H9 (cell line): ENCODE data around the gene NEUROD4. TPM values are rescaled to one million over a fixed set of nuclear protein-coding genes. Genes with fewer than 3 reads are reported as not detected.

Experiments
- DNase-seq: peaks from one replicate; pipeline ENCODE4 v3.0.0-alpha.2; 2017
- H2AFZ ChIP-seq: one replicate; pipeline ENCODE4 v1.6.1; 2013; ENCODE audit warnings: mild to moderate bottlenecking, low read length, control low read depth, moderate library complexity
- H2AK5ac ChIP-seq: 2 replicates; pipeline ENCODE4 v1.6.1; 2013; ENCODE audit warnings: low read length, control low read depth, mixed read lengths; ENCODE audit not compliant: insufficient read length
- H2BK120ac ChIP-seq: one replicate; pipeline ENCODE4 v1.6.1; 2013; ENCODE audit warnings: low read depth, mild to moderate bottlenecking, low read length, control low read depth, inconsistent platforms; ENCODE audit not compliant: poor library complexity, severe bottlenecking
- H2BK12ac ChIP-seq: 2 replicates; pipeline ENCODE4 v1.6.1; 2013; ENCODE audit warnings: low read length, control low read depth, mixed read lengths, low read depth; ENCODE audit not compliant: insufficient read length
- H2BK15ac ChIP-seq: 2 replicates; pipeline ENCODE4 v1.6.1; 2013; ENCODE audit warnings: low read depth, low read length, control low read depth
- H2BK20ac ChIP-seq: one replicate; pipeline ENCODE4 v1.6.1; 2013; ENCODE audit warnings: low read depth, mild to moderate bottlenecking, low read length, control low read depth, inconsistent platforms; ENCODE audit not compliant: poor library complexity, severe bottlenecking
- H2BK5ac ChIP-seq: 2 replicates; pipeline ENCODE4 v1.6.1; 2013; ENCODE audit warnings: low read length, control low read depth, mixed read lengths; ENCODE audit not compliant: insufficient read length
- H3K14ac ChIP-seq: 2 replicates; pipeline ENCODE4 v1.6.1; 2013; ENCODE audit warnings: low read length, control low read depth; ENCODE audit not compliant: insufficient read depth
- H3K18ac ChIP-seq: 2 replicates; pipeline ENCODE4 v1.6.1; 2013; ENCODE audit warnings: low read depth, mild to moderate bottlenecking, mixed read lengths, low read length, control low read depth; ENCODE audit not compliant: insufficient read length
- H3K23ac ChIP-seq: 2 replicates; pipeline ENCODE4 v1.6.1; 2013; ENCODE audit warnings: low read length, control low read depth, mixed read lengths, low read depth; ENCODE audit not compliant: insufficient read length
- H3K23me2 ChIP-seq: 2 replicates; pipeline ENCODE4 v1.6.1; 2013; ENCODE audit warnings: low read depth, mild to moderate bottlenecking, mixed read lengths, low read length, control low read depth; ENCODE audit not compliant: insufficient read length, poor library complexity, severe bottlenecking
- H3K27ac ChIP-seq: 2 replicates; pipeline ENCODE4 v1.5.1; 2013; ENCODE audit warnings: low read length, control low read depth, mixed read lengths, low read depth; ENCODE audit not compliant: insufficient read length
- H3K27me3 ChIP-seq: 2 replicates; pipeline ENCODE4 v1.6.1; 2013; ENCODE audit warnings: low read length, control low read depth, inconsistent platforms; ENCODE audit not compliant: insufficient read depth
- H3K4ac ChIP-seq: 2 replicates; pipeline ENCODE4 v1.6.1; 2013; ENCODE audit warnings: low read depth, mild to moderate bottlenecking, control low read depth, inconsistent platforms, low read length, moderate library complexity
- H3K4me1 ChIP-seq: 2 replicates; pipeline ENCODE4 v1.6.1; 2013; ENCODE audit warnings: low read length, control low read depth, inconsistent platforms; ENCODE audit not compliant: insufficient read depth
- H3K4me2 ChIP-seq: 2 replicates; pipeline ENCODE4 v1.6.1; 2013; ENCODE audit warnings: low read length, control low read depth, mixed read lengths; ENCODE audit not compliant: insufficient read length, insufficient read depth
- H3K56ac ChIP-seq: 2 replicates; pipeline ENCODE4 v1.6.1; 2013; ENCODE audit warnings: low read depth, mild to moderate bottlenecking, mixed read lengths, low read length, control low read depth; ENCODE audit not compliant: insufficient read length
- H3K79me1 ChIP-seq: 2 replicates; pipeline ENCODE4 v1.6.1; 2013; ENCODE audit warnings: low read depth, mild to moderate bottlenecking, moderate library complexity, low read length, control low read depth, inconsistent platforms; ENCODE audit not compliant: insufficient read depth, poor library complexity, severe bottlenecking
- H3K79me2 ChIP-seq: 2 replicates; pipeline ENCODE4 v1.6.1; 2013; ENCODE audit warnings: low read length, control low read depth, inconsistent platforms; ENCODE audit not compliant: insufficient read depth
- H3K9ac ChIP-seq: 2 replicates; pipeline ENCODE4 v1.6.1; 2013; ENCODE audit warnings: low read length, control low read depth, mixed read lengths; ENCODE audit not compliant: insufficient read length; ENCODE audit errors: extremely low read depth
- H3K9me3 ChIP-seq: one replicate; pipeline ENCODE4 v1.6.1; 2013; ENCODE audit warnings: low read depth, low read length, inconsistent platforms; ENCODE audit not compliant: control insufficient read depth
- H3T11ph ChIP-seq: one replicate; pipeline ENCODE4 v1.6.1; 2013; ENCODE audit warnings: mild to moderate bottlenecking, low read length, control low read depth, inconsistent platforms
- H4K20me1 ChIP-seq: one replicate; pipeline ENCODE4 v1.6.1; 2013; ENCODE audit not compliant: control insufficient read depth, insufficient read length, insufficient read depth
- H4K5ac ChIP-seq: 2 replicates; pipeline ENCODE4 v1.6.1; 2013; ENCODE audit warnings: low read depth, mild to moderate bottlenecking, mixed read lengths, low read length, control low read depth; ENCODE audit not compliant: insufficient read length
- H4K8ac ChIP-seq: replicated peaks from 2 replicates; pipeline ENCODE4 v1.6.1; 2013; ENCODE audit warnings: low read length, control low read depth, mixed read lengths, low read depth; ENCODE audit not compliant: insufficient read length
- H4K91ac ChIP-seq: 2 replicates; pipeline ENCODE4 v1.6.1; 2013; ENCODE audit warnings: low read depth, mild to moderate bottlenecking, moderate library complexity, mixed read lengths, low read length, control low read depth; ENCODE audit not compliant: insufficient read length
- H3K27ac Mint-ChIP-seq, 3 experiments: 2 replicates in 2 of 3; 3 replicates in 1 of 3; pipeline ENCODE4 v1.8.0; 2020 to 2021; ENCODE audit warnings: mixed read lengths in 3 of 3, mild to moderate bottlenecking in 1 of 3, moderate library complexity in 1 of 3
- H3K27me3 Mint-ChIP-seq: 2 replicates; pipeline ENCODE4 v1.8.0; 2021; ENCODE audit warnings: low read depth, mild to moderate bottlenecking, moderate library complexity, mixed read lengths
- H3K36me3 Mint-ChIP-seq, 3 experiments: 2 replicates in 2 of 3; 3 replicates in 1 of 3; pipeline ENCODE4 v1.8.0; 2020 to 2021; ENCODE audit warnings: low read depth in 3 of 3, mixed read lengths in 3 of 3; ENCODE audit not compliant: insufficient read depth in 1 of 3
- H3K4me1 Mint-ChIP-seq, 2 experiments: 2 replicates each; pipeline ENCODE4 v1.8.0; 2020; ENCODE audit warnings: mixed read lengths in 2 of 2
- H3K4me3 Mint-ChIP-seq, 2 experiments: 2 replicates in 1 of 2; 3 replicates in 1 of 2; pipeline ENCODE4 v1.8.0; 2020 to 2021; ENCODE audit warnings: mild to moderate bottlenecking in 2 of 2, mixed read lengths in 2 of 2, moderate library complexity in 1 of 2
- H3K9me3 Mint-ChIP-seq, 2 experiments: 2 replicates in 1 of 2; 3 replicates in 1 of 2; pipeline ENCODE4 v1.8.0; 2020; ENCODE audit warnings: mild to moderate bottlenecking in 2 of 2, mixed read lengths in 2 of 2, moderate library complexity in 1 of 2
- WGBS: extraction: QIAGEN DNeasy Blood & Tissue Kit; methylation state at CpG from one replicate; pipeline ENCODE4 v1.1.7; 2013; ENCODE audit warnings: missing lambda C conversion rate, low lambda C conversion rate, mixed read lengths; ENCODE audit not compliant: insufficient read length; ENCODE audit errors: extremely low coverage; 5-methylcytosine and 5-hydroxymethylcytosine counted together
- total RNA-seq: library from RNA; stranded (reverse); gene quantifications from 2 replicates; pipeline ENCODE4 v1.2.1, GENCODE V29; 2021
- TF ChIP-seq, protein P1 (sequence below): fragments of 200-600 bp; sonication (generic); conservative IDR thresholded peaks from 3 replicates; pipeline ENCODE4 v1.8.0; 2021; ENCODE audit warnings: antibody characterized with exemption, mild to moderate bottlenecking

The NEUROD4 gene
- total RNA-seq, 1 experiment from 2014 or later, result not detected

DNA sequence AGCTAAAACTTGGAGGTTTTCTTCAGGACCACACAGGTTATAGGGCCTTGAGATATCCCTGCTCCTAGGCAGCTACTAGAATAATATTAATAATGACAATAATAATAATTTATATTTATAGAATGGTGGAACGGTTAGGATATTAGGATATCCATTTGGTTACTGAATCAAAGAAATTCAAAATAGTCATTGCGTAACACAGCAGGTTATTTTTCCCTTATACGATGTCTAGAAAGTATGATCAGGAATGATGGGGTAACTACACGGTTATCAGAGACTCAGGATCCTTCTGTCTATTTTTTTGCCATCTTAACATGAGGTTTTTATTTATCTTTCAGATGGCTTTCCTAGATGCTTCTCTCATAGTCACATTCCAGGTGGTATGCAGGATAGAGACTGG lies 39.0 kb downstream of the NEUROD4 start:
- H3K27ac ChIP-seq, result no peak overlapping the region
- H3K79me1 ChIP-seq, result no peaks in the 10 kb centered on the region
- no peaks in the 10 kb centered on the region for H3K27me3 ChIP-seq
- H2BK120ac ChIP-seq, result no peak overlapping the region
- no peaks in the 10 kb centered on the region for H3K9me3 Mint-ChIP-seq
- H3K4ac ChIP-seq, result no peak overlapping the region
- peaks cover 2% of the 10 kb centered on the region; the same call in 1 of the 2 replicates for H3K27me3 Mint-ChIP-seq
- TF ChIP-seq, protein P1, sequence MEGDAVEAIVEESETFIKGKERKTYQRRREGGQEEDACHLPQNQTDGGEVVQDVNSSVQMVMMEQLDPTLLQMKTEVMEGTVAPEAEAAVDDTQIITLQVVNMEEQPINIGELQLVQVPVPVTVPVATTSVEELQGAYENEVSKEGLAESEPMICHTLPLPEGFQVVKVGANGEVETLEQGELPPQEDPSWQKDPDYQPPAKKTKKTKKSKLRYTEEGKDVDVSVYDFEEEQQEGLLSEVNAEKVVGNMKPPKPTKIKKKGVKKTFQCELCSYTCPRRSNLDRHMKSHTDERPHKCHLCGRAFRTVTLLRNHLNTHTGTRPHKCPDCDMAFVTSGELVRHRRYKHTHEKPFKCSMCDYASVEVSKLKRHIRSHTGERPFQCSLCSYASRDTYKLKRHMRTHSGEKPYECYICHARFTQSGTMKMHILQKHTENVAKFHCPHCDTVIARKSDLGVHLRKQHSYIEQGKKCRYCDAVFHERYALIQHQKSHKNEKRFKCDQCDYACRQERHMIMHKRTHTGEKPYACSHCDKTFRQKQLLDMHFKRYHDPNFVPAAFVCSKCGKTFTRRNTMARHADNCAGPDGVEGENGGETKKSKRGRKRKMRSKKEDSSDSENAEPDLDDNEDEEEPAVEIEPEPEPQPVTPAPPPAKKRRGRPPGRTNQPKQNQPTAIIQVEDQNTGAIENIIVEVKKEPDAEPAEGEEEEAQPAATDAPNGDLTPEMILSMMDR, result no peak
- no peak overlapping the region for H2BK20ac ChIP-seq
- H3K79me2 ChIP-seq, result no peaks in the 10 kb centered on the region
- no peak overlapping the region for H4K8ac ChIP-seq
- H4K20me1 ChIP-seq, result no peaks in the 10 kb centered on the region
- H2BK12ac ChIP-seq, result no peak overlapping the region
- DNase-seq, result no peak
- no peak overlapping the region for H3K4me3 Mint-ChIP-seq
- no peaks in the 10 kb centered on the region for H3K9me3 ChIP-seq
- no peak overlapping the region for H3K27ac Mint-ChIP-seq
- H3K18ac ChIP-seq, result no peak overlapping the region
- H3K4me1 Mint-ChIP-seq, result peaks cover 33 to 34% of the 10 kb centered on the region in 2 experiments
- H3K56ac ChIP-seq, result no peak overlapping the region
- H2AK5ac ChIP-seq, result no peak overlapping the region
- no peaks in the 10 kb centered on the region for H3K23me2 ChIP-seq
- H3T11ph ChIP-seq, result no peak overlapping the region
- H2BK5ac ChIP-seq, result no peak overlapping the region
- 100% methylated on average over 1 of the region's 4 CpGs for WGBS
- no peak overlapping the region for H4K91ac ChIP-seq
- H3K9ac ChIP-seq, result no peak overlapping the region
- peaks cover 7% of the 10 kb centered on the region; the same call in 1 of the 2 replicates for H3K4me1 ChIP-seq
- H4K5ac ChIP-seq, result no peak overlapping the region
- no peak overlapping the region for H2BK15ac ChIP-seq
- no peaks in the 10 kb centered on the region for H3K36me3 Mint-ChIP-seq
- no peak overlapping the region for H3K4me2 ChIP-seq
- no peak overlapping the region for H3K14ac ChIP-seq
- no peak overlapping the region for H3K23ac ChIP-seq
- no peak overlapping the region for H2AFZ ChIP-seq
